H1 (cell line): ENCODE measurements around the gene ZNF521. TPM values are rescaled to one million over a fixed set of nuclear protein-coding genes. Genes with fewer than 3 reads are reported as not detected.

Experiments used
- CREB1 ChIP-seq: IDR thresholded peaks from 2 replicates; pipeline ENCODE4 v1.6.1; 2012; ENCODE audit warnings: inconsistent platforms
- CTBP2 ChIP-seq: IDR thresholded peaks from 2 replicates; pipeline ENCODE4 v1.7.0; 2011; ENCODE audit warnings: borderline replicate concordance, mild to moderate bottlenecking, moderate library complexity, mixed read lengths, low read length; ENCODE audit not compliant: insufficient read depth, insufficient read length
- EZH2 ChIP-seq: fragments of 200-600 bp; sonication (generic); IDR thresholded peaks from 2 replicates; pipeline ENCODE4 v1.7.1; 2012; ENCODE audit warnings: low read depth, mild to moderate bottlenecking, moderate library complexity, low read length, inconsistent platforms; ENCODE audit not compliant: severe bottlenecking
- MAX ChIP-seq: IDR thresholded peaks from 2 replicates; pipeline ENCODE4 v1.6.1; 2012; ENCODE audit warnings: inconsistent platforms
- SAP30 ChIP-seq: fragments of 300-600 bp; sonication (generic); IDR thresholded peaks from 2 replicates; pipeline ENCODE4 v1.7.1; 2012; ENCODE audit warnings: low read length, moderate library complexity, mild to moderate bottlenecking, inconsistent platforms; ENCODE audit not compliant: insufficient read depth, insufficient replicate concordance
- SUZ12 ChIP-seq: fragments of 200-600 bp; sonication (generic); IDR thresholded peaks from 2 replicates; pipeline ENCODE4 v1.6.1; 2012; ENCODE audit warnings: mild to moderate bottlenecking, inconsistent platforms, low read length, moderate library complexity, mixed read lengths
- YY1 ChIP-seq: IDR thresholded peaks from 2 replicates; pipeline ENCODE4 v1.6.1; 2011; ENCODE audit warnings: low read depth, mild to moderate bottlenecking, low read length
- polyA plus RNA-seq, 7 experiments: library from polyadenylated mRNA; depleted of rRNA in 3 of 7; stranded (reverse) in 5 of 7; unstranded in 2 of 7; fragments of >200 nt in 5 of 7; fragments of 200-250 nt in 2 of 7; gene quantifications; 1 replicate in 5 of 7; 2 replicates in 1 of 7; 4 replicates in 1 of 7; pipeline versions ENCODE4 v1.2.1 to v1.2.3, GENCODE V29; 2011 to 2013; ENCODE audit warnings: missing spikeins in 2 of 7, mixed read lengths in 2 of 7
- total RNA-seq: library from RNA; stranded (reverse); fragmentation: NEBNext Ultra II Directional; extraction: Animal tissue kit (Norgen Biotek cat#: 25700); gene quantifications from 2 replicates; pipeline ENCODE4 v1.2.1, GENCODE V29; 2021

The ZNF521 gene
- total and polyA plus RNA-seq, 2 of the 8 experiments (the other 6 are each of a cell fraction or from before 2014, with no cell fraction given), result 9.5 to 15.8 TPM

- no peak for TF ChIP-seq YY1
- TF ChIP-seq EZH2, result no peak
- TF ChIP-seq MAX, result no peak
- TF ChIP-seq SAP30, result no peak
- no peak for TF ChIP-seq CREB1
- no peak for TF ChIP-seq CTBP2
- TF ChIP-seq SUZ12, result no peak
Measured at GRCh38 chr18:25231327-25231691, 120.7 kb downstream of the ZNF521 start (continued).
